Measurements from ENCODE around the gene RANBP1. TPM values are rescaled to one million over a fixed set of nuclear protein-coding genes. Genes with fewer than 3 reads are reported as not detected.

The RANBP1 gene
- total and polyA plus RNA-seq, 2 of the 13 experiments (the other 11 are each of a cell fraction or from before 2014, with no cell fraction given): 181 to 492 TPM

DNA sequence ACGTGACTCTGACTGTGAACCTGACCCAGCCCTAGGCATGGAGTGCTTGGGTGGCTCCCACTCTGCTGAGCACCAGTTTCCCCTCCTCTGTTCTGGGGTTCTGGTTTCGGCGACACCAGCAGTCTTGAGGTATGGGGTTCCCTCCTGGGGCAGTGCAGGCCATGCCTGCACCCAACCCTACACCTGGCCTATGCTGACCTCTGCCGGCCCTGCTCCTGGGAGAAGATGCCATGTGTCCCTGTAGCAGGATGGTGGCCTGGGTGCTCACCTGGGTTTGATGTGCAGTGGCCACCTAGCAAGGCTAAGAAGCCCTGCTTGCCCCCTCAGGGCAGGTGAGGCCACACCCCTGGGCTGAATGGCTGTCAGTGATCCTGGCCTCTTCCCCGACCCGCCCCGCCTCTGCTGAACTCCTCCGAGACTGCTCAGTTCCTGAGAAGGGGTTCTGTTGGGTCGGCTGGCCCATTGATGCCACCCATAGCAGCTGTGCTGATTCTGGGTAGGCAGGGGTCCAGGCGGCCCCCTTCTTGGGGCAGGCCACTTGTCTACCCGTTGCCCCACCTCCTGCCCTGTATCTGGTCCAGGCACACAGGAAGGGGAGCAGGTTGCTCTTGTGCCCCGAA, 18.1 kb downstream of the RANBP1 start:
- peak overlapping the region; percentile 8; the same call in 1 of the 2 replicates for H3K9ac ChIP-seq (ENCODE audit: insufficient read depth, low read depth, low read length)
- no TSS peak for BruUV-seq (replicated peaks)

DNA sequence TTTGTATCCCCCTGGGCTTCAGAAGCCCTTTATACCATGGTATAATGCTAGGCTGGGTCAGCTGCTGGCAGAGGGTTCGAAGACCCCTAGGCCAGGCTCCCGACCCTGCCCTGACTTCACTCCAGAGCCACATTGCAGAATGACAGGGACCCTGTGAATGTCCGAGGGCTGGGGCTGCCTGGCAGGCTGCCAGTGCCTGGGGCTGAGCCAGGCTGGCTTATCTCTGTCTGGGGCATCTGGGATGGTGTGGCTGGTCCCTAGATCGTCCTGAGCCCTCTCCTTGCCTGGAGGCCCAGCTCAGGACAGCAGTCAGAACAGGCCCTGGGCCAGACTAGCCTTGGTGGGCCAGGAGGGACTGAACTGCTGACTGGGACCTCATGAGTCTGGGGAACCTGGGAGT, 19.4 kb downstream of the RANBP1 start:
- peaks cover 17% of the 10 kb centered on the region for H3K79me2 ChIP-seq (ENCODE audit: insufficient read depth, low read length)
- H2AFZ ChIP-seq (ENCODE audit: low read length): no peak overlapping the region
- H3K9me3 ChIP-seq (ENCODE audit: low read length): no peaks in the 10 kb centered on the region
- H3K4me1 ChIP-seq (ENCODE audit: insufficient read depth, low read length): peaks cover 19% of the 10 kb centered on the region
- ATAC-seq (no peak), DNase-seq (ENCODE audit: low spot score) (no peak), FAIRE-seq (no peak)
- BruUV-seq (replicated peaks): no TSS peak
- no peak overlapping the region for H3K4me3 ChIP-seq (replicated peaks in 1 of 3; ENCODE audit: insufficient read depth in 1 of 3, low read depth in 2 of 3, low read length in 3 of 3)
- no CpG with 5 or more reads among the region's 4 CpGs for WGBS (ENCODE audit: low lambda C conversion rate)
- H3K9ac ChIP-seq (ENCODE audit: insufficient read depth, low read depth, low read length): no peak overlapping the region
- ChIA-PET POLR2A (no interaction called here), CTCF (ENCODE audit: low intra/inter-chr PET ratio, low total read pairs) (no interaction called here)
- H3K27me3 ChIP-seq (ENCODE audit: control insufficient read depth in 1 of 2, insufficient read depth in 2 of 2, low read length in 2 of 2): no peaks in the 10 kb centered on the region
- peaks cover 0 to 4% of the 10 kb centered on the region in 2 experiments; a peak in 2 of 5 replicates for H3K36me3 ChIP-seq (replicated peaks in 1 of 2; ENCODE audit: control insufficient read depth in 1 of 2, insufficient read depth in 2 of 2, low read length in 2 of 2)
- in situ Hi-C loops (cut with HindIII; ENCODE audit: extremely low pct_ligation_motif_present, low pct_unique_long_range_greater_than_20kb): no loop called here
- no peak overlapping the region for H3K4me2 ChIP-seq (ENCODE audit: low read depth, low read length)
- H4K20me1 ChIP-seq (ENCODE audit: insufficient read depth, low read length): no peaks in the 10 kb centered on the region
- intact Hi-C loops (cut with micrococcal nuclease; ENCODE audit: unreplicated experiment): no loop called here
- H3K27ac ChIP-seq (ENCODE audit: extremely low read length, insufficient read depth, low read length): no peak overlapping the region
- TF ChIP-seq PHB2 (IDR thresholded peaks at IDR 0.05; ENCODE audit: partially characterized antibody) (no peak), ARID2 (CRISPR knock-in tag; IDR thresholded peaks at IDR 0.05; ENCODE audit: borderline replicate concordance) (no peak)

More for the DNA sequence above, 18.1 kb downstream of the RANBP1 start:
- ChIA-PET POLR2A (no interaction called here), CTCF (ENCODE audit: low intra/inter-chr PET ratio, low total read pairs) (no interaction called here)
- Histone ChIP-seq H3K4me1 (ENCODE audit: insufficient read depth, low read length) (peaks cover 31% of the 10 kb centered on the region), H3K27ac (ENCODE audit: extremely low read length, insufficient read depth, low read length) (no peak overlapping the region), H3K36me3 (replicated peaks in 1 of 2; ENCODE audit: control insufficient read depth in 1 of 2, insufficient read depth in 2 of 2, low read length in 2 of 2) (no peaks in the 10 kb centered on the region), H4K20me1 (ENCODE audit: insufficient read depth, low read length) (peaks cover 1% of the 10 kb centered on the region; the same call in 1 of the 2 replicates), H3K27me3 (ENCODE audit: control insufficient read depth in 1 of 2, insufficient read depth in 2 of 2, low read length in 2 of 2) (no peaks in the 10 kb centered on the region), H3K4me2 (ENCODE audit: low read depth, low read length) (no peak overlapping the region), H2AFZ (ENCODE audit: low read length) (no peak overlapping the region), H3K9me3 (ENCODE audit: low read length) (no peaks in the 10 kb centered on the region), H3K4me3 (replicated peaks in 1 of 3; ENCODE audit: insufficient read depth in 1 of 3, low read depth in 2 of 3, low read length in 3 of 3) (no peak overlapping the region), H3K79me2 (ENCODE audit: insufficient read depth, low read length) (peaks cover 17% of the 10 kb centered on the region)
- ATAC-seq (no peak), DNase-seq (ENCODE audit: low spot score) (no peak), FAIRE-seq (no peak)
- intact Hi-C loops (cut with micrococcal nuclease; ENCODE audit: unreplicated experiment): no loop called here
- 87% methylated on average over 7 of the region's 12 CpGs for WGBS (ENCODE audit: low lambda C conversion rate)
- in situ Hi-C loops (cut with HindIII; ENCODE audit: extremely low pct_ligation_motif_present, low pct_unique_long_range_greater_than_20kb): no loop called here
- TF ChIP-seq EHMT2 (IDR thresholded peaks at IDR 0.05; ENCODE audit: borderline replicate concordance, low read depth, low read length): no peak
- TF ChIP-seq, protein P1, sequence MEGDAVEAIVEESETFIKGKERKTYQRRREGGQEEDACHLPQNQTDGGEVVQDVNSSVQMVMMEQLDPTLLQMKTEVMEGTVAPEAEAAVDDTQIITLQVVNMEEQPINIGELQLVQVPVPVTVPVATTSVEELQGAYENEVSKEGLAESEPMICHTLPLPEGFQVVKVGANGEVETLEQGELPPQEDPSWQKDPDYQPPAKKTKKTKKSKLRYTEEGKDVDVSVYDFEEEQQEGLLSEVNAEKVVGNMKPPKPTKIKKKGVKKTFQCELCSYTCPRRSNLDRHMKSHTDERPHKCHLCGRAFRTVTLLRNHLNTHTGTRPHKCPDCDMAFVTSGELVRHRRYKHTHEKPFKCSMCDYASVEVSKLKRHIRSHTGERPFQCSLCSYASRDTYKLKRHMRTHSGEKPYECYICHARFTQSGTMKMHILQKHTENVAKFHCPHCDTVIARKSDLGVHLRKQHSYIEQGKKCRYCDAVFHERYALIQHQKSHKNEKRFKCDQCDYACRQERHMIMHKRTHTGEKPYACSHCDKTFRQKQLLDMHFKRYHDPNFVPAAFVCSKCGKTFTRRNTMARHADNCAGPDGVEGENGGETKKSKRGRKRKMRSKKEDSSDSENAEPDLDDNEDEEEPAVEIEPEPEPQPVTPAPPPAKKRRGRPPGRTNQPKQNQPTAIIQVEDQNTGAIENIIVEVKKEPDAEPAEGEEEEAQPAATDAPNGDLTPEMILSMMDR (CRISPR knock-in tag; IDR thresholded peaks at IDR 0.05): peak; percentile 12; the same call in 1 of the 2 replicates
